ENCODE data around the gene COMMD2. TPM values are rescaled to one million over a fixed set of nuclear protein-coding genes. Genes with fewer than 3 reads are reported as not detected.

The COMMD2 gene
- total RNA-seq, 2 donors from 2014 or later = 65.3 to 77.0 TPM

GRCh38 chr3:149726716-149727407 lies 25.4 kb downstream of the COMMD2 start:
- H3K27ac Mint-ChIP-seq = no peak overlapping the region
- no peaks in the 10 kb centered on the region for H3K4me1 ChIP-seq (ENCODE audit: control insufficient read depth, insufficient read depth, low read length)
- TF ChIP-seq, protein P1, sequence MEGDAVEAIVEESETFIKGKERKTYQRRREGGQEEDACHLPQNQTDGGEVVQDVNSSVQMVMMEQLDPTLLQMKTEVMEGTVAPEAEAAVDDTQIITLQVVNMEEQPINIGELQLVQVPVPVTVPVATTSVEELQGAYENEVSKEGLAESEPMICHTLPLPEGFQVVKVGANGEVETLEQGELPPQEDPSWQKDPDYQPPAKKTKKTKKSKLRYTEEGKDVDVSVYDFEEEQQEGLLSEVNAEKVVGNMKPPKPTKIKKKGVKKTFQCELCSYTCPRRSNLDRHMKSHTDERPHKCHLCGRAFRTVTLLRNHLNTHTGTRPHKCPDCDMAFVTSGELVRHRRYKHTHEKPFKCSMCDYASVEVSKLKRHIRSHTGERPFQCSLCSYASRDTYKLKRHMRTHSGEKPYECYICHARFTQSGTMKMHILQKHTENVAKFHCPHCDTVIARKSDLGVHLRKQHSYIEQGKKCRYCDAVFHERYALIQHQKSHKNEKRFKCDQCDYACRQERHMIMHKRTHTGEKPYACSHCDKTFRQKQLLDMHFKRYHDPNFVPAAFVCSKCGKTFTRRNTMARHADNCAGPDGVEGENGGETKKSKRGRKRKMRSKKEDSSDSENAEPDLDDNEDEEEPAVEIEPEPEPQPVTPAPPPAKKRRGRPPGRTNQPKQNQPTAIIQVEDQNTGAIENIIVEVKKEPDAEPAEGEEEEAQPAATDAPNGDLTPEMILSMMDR (conservative IDR thresholded peaks at IDR 0.05) = no peak
- no peak overlapping the region for H3K27ac ChIP-seq (ENCODE audit: low read depth, low read length)
- no peak overlapping the region for H3K4me3 ChIP-seq (ENCODE audit: low read length)
- H3K4me1 Mint-ChIP-seq = no peaks in the 10 kb centered on the region
- H3K9ac ChIP-seq (ENCODE audit: extremely low read depth, low read length, poor library complexity, severe bottlenecking) = no peak overlapping the region
- 96 to 100% methylated on average over 1 of the region's 2 CpGs for WGBS, 2 experiments (ENCODE audit: insufficient coverage in 1 of 2, insufficient read length in 1 of 2)
- H3K4me3 Mint-ChIP-seq = no peak overlapping the region
- DNase-seq = no peak
- H3K36me3 Mint-ChIP-seq (ENCODE audit: low read depth) = no peaks in the 10 kb centered on the region
- H3K27me3 ChIP-seq (ENCODE audit: control insufficient read depth, insufficient read depth, low read length, poor library complexity, severe bottlenecking) = no peaks in the 10 kb centered on the region
- H3K9me3 Mint-ChIP-seq = peaks cover 8% of the 10 kb centered on the region
- peaks cover 2% of the 10 kb centered on the region for H3K9me3 ChIP-seq (ENCODE audit: control insufficient read depth, low read length)
- no peaks in the 10 kb centered on the region for H3K27me3 Mint-ChIP-seq (ENCODE audit: insufficient read depth)
- no peaks in the 10 kb centered on the region for H3K36me3 ChIP-seq (ENCODE audit: control insufficient read depth, insufficient read depth, low read length)

DNA sequence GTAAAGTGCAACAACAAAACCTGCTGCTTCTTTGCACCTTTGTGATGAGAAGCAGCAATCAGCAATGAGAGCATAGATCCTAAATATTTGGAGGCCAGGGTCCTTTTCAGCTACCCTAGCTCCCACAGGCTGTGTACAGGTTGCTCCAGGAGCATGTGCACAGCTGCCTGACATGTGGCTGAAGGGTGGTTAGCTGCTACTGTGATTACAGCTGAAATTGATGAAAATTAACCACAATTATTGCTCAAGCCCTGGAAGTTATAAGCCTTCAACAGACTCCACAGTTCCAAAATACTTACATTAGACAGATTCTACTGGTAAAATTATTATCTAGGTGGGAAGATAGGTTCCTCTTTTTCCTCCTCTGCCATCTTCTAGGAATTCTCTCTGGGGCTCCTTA lies 28.5 kb downstream of the COMMD2 start:
- H3K36me3 ChIP-seq (ENCODE audit: control insufficient read depth, insufficient read depth, low read length) = no peaks in the 10 kb centered on the region
- TF ChIP-seq, protein P1 (conservative IDR thresholded peaks at IDR 0.05) = no peak
- H3K4me1 Mint-ChIP-seq = no peaks in the 10 kb centered on the region

GRCh38 chr3:149720918-149721317 lies 31.4 kb downstream of the COMMD2 start:
- no peaks in the 10 kb centered on the region for H3K4me1 ChIP-seq (ENCODE audit: control insufficient read depth, insufficient read depth, low read length)
- no peaks in the 10 kb centered on the region for H3K27me3 ChIP-seq (ENCODE audit: control insufficient read depth, insufficient read depth, low read length, poor library complexity, severe bottlenecking)
- H3K4me3 ChIP-seq (ENCODE audit: low read length) = no peak overlapping the region
- H3K9ac ChIP-seq (ENCODE audit: extremely low read depth, low read length, poor library complexity, severe bottlenecking) = no peak overlapping the region
- no peak for DNase-seq
- no peak overlapping the region for H3K27ac Mint-ChIP-seq
- no peak overlapping the region for H3K4me3 Mint-ChIP-seq
- no peak overlapping the region for H3K27ac ChIP-seq (ENCODE audit: low read depth, low read length)
- peaks cover 3% of the 10 kb centered on the region for H3K36me3 Mint-ChIP-seq (ENCODE audit: low read depth)
- WGBS, 2 experiments (ENCODE audit: insufficient coverage in 1 of 2, insufficient read length in 1 of 2) = 92 to 100% methylated on average over 2 of the region's 2 CpGs
- TF ChIP-seq, protein P1 (conservative IDR thresholded peaks at IDR 0.05) = no peak
- no peaks in the 10 kb centered on the region for H3K27me3 Mint-ChIP-seq (ENCODE audit: insufficient read depth)
- peaks cover 33% of the 10 kb centered on the region for H3K9me3 Mint-ChIP-seq
- H3K36me3 ChIP-seq (ENCODE audit: control insufficient read depth, insufficient read depth, low read length) = no peaks in the 10 kb centered on the region
- peaks cover 8% of the 10 kb centered on the region for H3K4me1 Mint-ChIP-seq
- H3K9me3 ChIP-seq (ENCODE audit: control insufficient read depth, low read length) = peaks cover 28% of the 10 kb centered on the region

More for the DNA sequence above, 28.5 kb downstream of the COMMD2 start:
- Mint-ChIP-seq H3K4me3 (no peak overlapping the region), H3K9me3 (peaks cover 33% of the 10 kb centered on the region), H3K36me3 (ENCODE audit: low read depth) (peaks cover 3% of the 10 kb centered on the region), H3K27ac (no peak overlapping the region), H3K27me3 (ENCODE audit: insufficient read depth) (no peaks in the 10 kb centered on the region)
- H3K27me3 ChIP-seq (ENCODE audit: control insufficient read depth, insufficient read depth, low read length, poor library complexity, severe bottlenecking) = no peaks in the 10 kb centered on the region
- no peaks in the 10 kb centered on the region for H3K4me1 ChIP-seq (ENCODE audit: control insufficient read depth, insufficient read depth, low read length)
- H3K4me3 ChIP-seq (ENCODE audit: low read length) = no peak overlapping the region
- no peak for DNase-seq
- H3K27ac ChIP-seq (ENCODE audit: low read depth, low read length) = no peak overlapping the region
- peaks cover 28% of the 10 kb centered on the region for H3K9me3 ChIP-seq (ENCODE audit: control insufficient read depth, low read length)
- H3K9ac ChIP-seq (ENCODE audit: extremely low read depth, low read length, poor library complexity, severe bottlenecking) = no peak overlapping the region

Measured in endodermal cell (in vitro differentiated cells).